ENCODE measurements around the gene PTPN20. TPM values are rescaled to one million over a fixed set of nuclear protein-coding genes. Genes with fewer than 3 reads are reported as not detected.

The PTPN20 gene
- total and polyA plus RNA-seq, 10 donors = 0.39 to 13.9 (median 2.8) TPM

- DNase-seq = peak; percentile 56
- Histone ChIP-seq H3K36me3 (no peaks in the 10 kb centered on the region), H3K4me1 (no peaks in the 10 kb centered on the region), H3K9me3 (no peaks in the 10 kb centered on the region), H3K27me3 (replicated peaks in 1 of 7) (peaks cover 0 to 6% (median 0%) of the 10 kb centered on the region in 7 donors), H3K4me3 (no peak overlapping the region), H3K27ac (no peak overlapping the region)
- WGBS, 5 donors = 78 to 96% (median 91%) methylated on average over 9 to 11 of the region's 11 CpGs
- intact Hi-C loops (cut with DNase I; ENCODE audit: low total_unique reads) = no loop called here
- no peak for TF ChIP-seq POLR2A (IDR thresholded peaks at IDR 0.05)
- no peak for TF ChIP-seq POLR2AphosphoS5 (IDR thresholded peaks at IDR 0.05)
- no peak for TF ChIP-seq CTCF (IDR thresholded peaks at IDR 0.05 in 8 of 11, conservative IDR thresholded peaks at IDR 0.05 in 3 of 11)
Measured at GRCh38 chr10:47026301-47027107, 115.3 kb downstream of the PTPN20 start.

- H3K36me3 ChIP-seq = no peaks in the 10 kb centered on the region
- DNase-seq = peak; percentile 64
- H3K27ac ChIP-seq = no peak overlapping the region
- peaks cover 0 to 6% (median 0%) of the 10 kb centered on the region in 7 donors for H3K27me3 ChIP-seq (replicated peaks in 1 of 7)
- H3K9me3 ChIP-seq = no peaks in the 10 kb centered on the region
- H3K4me3 ChIP-seq = no peak overlapping the region
- TF ChIP-seq POLR2A (IDR thresholded peaks at IDR 0.05) (no peak), POLR2AphosphoS5 (IDR thresholded peaks at IDR 0.05) (no peak), CTCF (IDR thresholded peaks at IDR 0.05 in 8 of 11, conservative IDR thresholded peaks at IDR 0.05 in 3 of 11) (no peak)
- WGBS, 5 donors = 70 to 81% (median 79%) methylated on average over 4 to 9 of the region's 9 CpGs
- H3K4me1 ChIP-seq = no peaks in the 10 kb centered on the region
- intact Hi-C loops (cut with DNase I; ENCODE audit: low total_unique reads) = no loop called here
Measured at GRCh38 chr10:47027108-47027783, 116.0 kb downstream of the PTPN20 start.

- Histone ChIP-seq H3K36me3 (no peaks in the 10 kb centered on the region), H3K27ac (no peak overlapping the region), H3K9me3 (no peaks in the 10 kb centered on the region), H3K4me1 (no peaks in the 10 kb centered on the region), H3K27me3 (replicated peaks in 1 of 7) (peaks cover 0 to 6% (median 0%) of the 10 kb centered on the region in 7 donors), H3K4me3 (no peak overlapping the region)
- intact Hi-C loops (cut with DNase I; ENCODE audit: low total_unique reads) = no loop called here
- no peak for TF ChIP-seq POLR2AphosphoS5 (IDR thresholded peaks at IDR 0.05)
- no peak for TF ChIP-seq CTCF (IDR thresholded peaks at IDR 0.05 in 8 of 11, conservative IDR thresholded peaks at IDR 0.05 in 3 of 11)
- TF ChIP-seq POLR2A (IDR thresholded peaks at IDR 0.05) = no peak
- 70 to 88% (median 80%) methylated on average over 8 of the region's 8 CpGs for WGBS, 5 donors
- peak; percentile 59 for DNase-seq
Measured at GRCh38 chr10:47027784-47028260, 116.6 kb downstream of the PTPN20 start.

- H3K4me3 ChIP-seq = no peak overlapping the region
- TF ChIP-seq CTCF (IDR thresholded peaks at IDR 0.05 in 8 of 11, conservative IDR thresholded peaks at IDR 0.05 in 3 of 11) (no peak), POLR2AphosphoS5 (IDR thresholded peaks at IDR 0.05) (no peak)
- WGBS, 5 donors = 89 to 95% (median 93%) methylated on average over 8 of the region's 8 CpGs
- peaks cover 0 to 4% (median 0%) of the 10 kb centered on the region in 7 donors for H3K27me3 ChIP-seq (replicated peaks in 1 of 7)
- intact Hi-C loops (cut with DNase I; ENCODE audit: low total_unique reads) = no loop called here
- DNase-seq = peak; percentile 65
- no peaks in the 10 kb centered on the region for H3K36me3 ChIP-seq
- H3K4me1 ChIP-seq = no peaks in the 10 kb centered on the region
- no peaks in the 10 kb centered on the region for H3K9me3 ChIP-seq
- no peak overlapping the region for H3K27ac ChIP-seq
Measured at GRCh38 chr10:47028466-47028865, 117.2 kb downstream of the PTPN20 start.
